Pancreas (tissue), 10 donors: ENCODE results near the gene KLK2. TPM values are rescaled to one million over a fixed set of nuclear protein-coding genes. Genes with fewer than 3 reads are reported as not detected.

Experiments used
- ATAC-seq, 4 donors: fragments of 200-7000 bp; cut with Tn5 transposase; one replicate each; pipeline versions ENCODE4 v1.8.0 to v1.9.1; 2020; ENCODE audit warnings: mild to moderate bottlenecking in 4 of 4, moderate library complexity in 4 of 4
- DNase-seq, 6 donors: peaks; one replicate each; pipeline ENCODE4 v3.0.0-alpha.2; 2020
- FAIRE-seq: peaks from 2 replicates; lab custom pipeline; 2012; peaks lifted over from hg19 to GRCh38; lab: Jason Lieb, UNC
- H3K27ac ChIP-seq, 4 donors: fragments of 200-600 bp; sonication (generic); 1 replicate in 3 of 4; 2 replicates in 1 of 4; pipeline versions ENCODE4 v1.5.0 to v1.8.0; 2020
- H3K27me3 ChIP-seq, 4 donors: fragments of 200-600 bp; one replicate each; pipeline ENCODE4 v1.8.0; 2021
- H3K36me3 ChIP-seq, 3 donors: fragments of 200-600 bp; sonication (generic) in 1 of 3; one replicate each; pipeline versions ENCODE4 v1.5.0 to v1.8.0; 2020 to 2021
- H3K4me1 ChIP-seq, 3 donors: fragments of 200-600 bp; one replicate each; pipeline ENCODE4 v1.8.0; 2021
- H3K4me3 ChIP-seq, 4 donors: fragments of 200-600 bp; sonication (generic) in 2 of 4; one replicate each; pipeline versions ENCODE4 v1.5.0 to v1.8.0; 2020 to 2021
- H3K9me3 ChIP-seq, 4 donors: fragments of 200-600 bp; one replicate each; pipeline ENCODE4 v1.8.0; 2021
- CTCF ChIP-seq, 4 donors: fragments of 200-600 bp; sonication (generic) in 3 of 4; IDR thresholded peaks; one replicate each; pipeline versions ENCODE4 v1.5.0 to v1.8.0; 2021; ENCODE audit warnings: antibody characterized with exemption in 4 of 4
- WGBS, 2 donors: extraction: QIAGEN DNeasy Blood & Tissue Kit; methylation state at CpG; one replicate each; pipeline ENCODE4 v1.1.7; 2013; 5-methylcytosine and 5-hydroxymethylcytosine counted together
- intact Hi-C, 3 donors: fragments of 100-400 bp; cut with DNase I; formaldehyde crosslinking; loops; one replicate each; pipeline versions ENCODE4 v1.11.1 to v1.14.2; 2022
- polyA plus RNA-seq, 2 donors: library from polyadenylated mRNA; stranded (reverse); fragments of 200-250 nt; gene quantifications; one replicate each; pipeline ENCODE4 v1.2.3, GENCODE V29; 2013
- total RNA-seq, 6 donors: library from RNA; stranded (reverse); fragmentation: NEBNext Ultra II Directional in 4 of 6; extraction: Animal tissue kit (Norgen Biotek cat#: 25700) in 4 of 6; gene quantifications; one replicate each; pipeline versions ENCODE4 v1.2.1 to v1.2.4, GENCODE V29; 2021 to 2023
- donor health status: healthy with polysubstance abuse.
- donor health status: DM: no; HTN: no; CAD: no; lungs with moderate emphysema.
- donor health status: DM: no; HTN: no; CAD: no.
- donor health status: control.
- donor health status: control.
- donor health status: Bipolar disorder and iron deficiency.
- donor health status: DM: yes; HTN: yes; CAD: no.
- donor health status: DM: no; HTN: no; CAD: no.
- donor health status: DM: no; HTN: no; CAD: no.
- donor health status: DM: yes; HTN: yes; CAD: no.

Gene KLK2
- total and polyA plus RNA-seq, 8 donors: 0.09 to 0.27 TPM; not detected in 6

GRCh38 chr19:50835103-50835784, 38.0 kb upstream of the KLK2 start:
- Histone ChIP-seq H3K9me3 (no peaks in the 10 kb centered on the region), H3K4me1 (no peaks in the 10 kb centered on the region), H3K36me3 (no peaks in the 10 kb centered on the region), H3K27me3 (no peaks in the 10 kb centered on the region), H3K4me3 (peak overlapping the region; percentile 29 to 65 (median 56)), H3K27ac (peak overlapping the region in 3 of 4 donors; percentile 32 to 72 (median 37))
- TF ChIP-seq CTCF (IDR thresholded peaks at IDR 0.05): no peak
- DNase-seq (no peak), ATAC-seq (peak; percentile 46 to 74 (median 62)), FAIRE-seq (no peak)
- 19 to 22% methylated on average over 13 of the region's 13 CpGs for WGBS, 2 donors
- intact Hi-C loops: no loop called here

- Histone ChIP-seq H3K4me1 (no peaks in the 10 kb centered on the region), H3K27me3 (no peaks in the 10 kb centered on the region), H3K36me3 (no peaks in the 10 kb centered on the region), H3K4me3 (peak overlapping the region; percentile 29 to 65 (median 56)), H3K9me3 (no peaks in the 10 kb centered on the region), H3K27ac (peak overlapping the region in 3 of 4 donors; percentile 32 to 72 (median 37))
- peak; percentile 96 to 98 (median 98) for ATAC-seq
- DNase-seq: peak; percentile 84 to 97 (median 95)
- no peak for FAIRE-seq
- TF ChIP-seq CTCF (IDR thresholded peaks at IDR 0.05): no peak
- intact Hi-C loops: no loop called here
- WGBS, 2 donors: 3% methylated on average over 64 to 67 of the region's 67 CpGs
Observed at GRCh38 chr19:50835785-50836542, 37.3 kb upstream of the KLK2 start.

GRCh38 chr19:50836543-50837195, 36.6 kb upstream of the KLK2 start:
- Histone ChIP-seq H3K9me3 (no peaks in the 10 kb centered on the region), H3K4me3 (no peak overlapping the region), H3K27me3 (no peaks in the 10 kb centered on the region), H3K27ac (peak overlapping the region in 2 of 4 donors; percentile 32 to 72), H3K4me1 (no peaks in the 10 kb centered on the region), H3K36me3 (no peaks in the 10 kb centered on the region)
- intact Hi-C loops: no loop called here
- no peak for TF ChIP-seq CTCF (IDR thresholded peaks at IDR 0.05)
- DNase-seq (peak in 4 of 6 donors; percentile 32 to 73 (median 42)), ATAC-seq (no peak), FAIRE-seq (no peak)
- WGBS, 2 donors: 67 to 72% methylated on average over 19 of the region's 19 CpGs

- no peaks in the 10 kb centered on the region for H3K4me1 ChIP-seq
- no peak overlapping the region for H3K4me3 ChIP-seq
- intact Hi-C loops: no loop called here
- no peaks in the 10 kb centered on the region for H3K27me3 ChIP-seq
- FAIRE-seq (no peak), ATAC-seq (no peak), DNase-seq (no peak)
- no peaks in the 10 kb centered on the region for H3K9me3 ChIP-seq
- TF ChIP-seq CTCF (IDR thresholded peaks at IDR 0.05): no peak
- 68 to 69% methylated on average over 10 of the region's 10 CpGs for WGBS, 2 donors
- H3K27ac ChIP-seq: no peak overlapping the region
- no peaks in the 10 kb centered on the region for H3K36me3 ChIP-seq
Observed at GRCh38 chr19:50837300-50837699, 35.9 kb upstream of the KLK2 start.
